Activated T-cell treated with anti-CD3 and anti-CD28 coated beads for 1 hour (primary cell): Measurements from ENCODE around the gene ZNF672.
A peak's percentile ranks its signal among the peaks of the same experiment; 100 is the strongest.
"Not testable (repeated sequence)": the region's sequence is repeated elsewhere in the genome, so short reads cannot be mapped to it uniquely, and the experiment has no call there.

Source experiments
- DNase-seq: peaks from one replicate; pipeline ENCODE4 v3.0.0-alpha.2; 2020; ENCODE audit warnings: low read depth

ZNF672 gene

DNA sequence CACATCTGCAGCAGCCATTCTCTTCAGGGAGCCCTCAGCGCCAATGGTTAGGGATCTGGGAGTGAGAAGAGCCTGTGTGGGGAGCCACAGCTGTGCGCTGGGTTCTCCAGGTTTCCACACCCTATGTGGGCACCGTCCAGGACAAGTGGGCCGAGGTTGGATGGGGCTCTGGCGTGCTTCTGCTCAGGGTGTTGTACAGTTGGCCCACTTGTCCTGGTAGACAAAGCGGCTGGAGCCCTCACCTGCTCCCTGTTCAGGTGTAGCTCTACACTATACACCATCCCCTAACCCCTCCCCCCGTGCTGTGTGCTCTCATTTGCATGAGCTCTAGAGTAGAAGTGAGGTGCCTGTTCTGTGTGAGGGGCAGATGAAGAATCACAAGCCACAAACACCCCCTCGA lies 24.5 kb upstream of the ZNF672 start:
- DNase-seq: no peak

DNA sequence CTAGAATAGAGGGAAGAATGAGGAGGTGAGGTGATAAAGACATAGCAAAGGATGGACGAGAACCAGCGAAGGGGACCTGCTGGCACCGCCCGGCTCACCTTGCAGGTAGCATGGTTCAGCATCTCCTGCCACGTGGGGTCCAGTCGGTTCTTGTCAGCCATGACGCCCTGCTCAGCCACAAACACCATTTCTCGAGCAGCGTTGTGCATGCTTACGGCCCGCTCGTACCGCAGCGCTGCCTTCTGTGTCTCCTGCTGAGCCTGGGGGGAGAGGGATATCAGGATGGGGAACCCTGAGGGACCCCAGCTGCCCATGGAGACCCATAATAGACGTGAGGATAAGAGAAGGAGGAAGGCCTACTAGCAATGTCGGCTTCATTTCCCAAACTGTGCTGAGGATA lies 23.7 kb upstream of the ZNF672 start:
- DNase-seq: no peak

DNA sequence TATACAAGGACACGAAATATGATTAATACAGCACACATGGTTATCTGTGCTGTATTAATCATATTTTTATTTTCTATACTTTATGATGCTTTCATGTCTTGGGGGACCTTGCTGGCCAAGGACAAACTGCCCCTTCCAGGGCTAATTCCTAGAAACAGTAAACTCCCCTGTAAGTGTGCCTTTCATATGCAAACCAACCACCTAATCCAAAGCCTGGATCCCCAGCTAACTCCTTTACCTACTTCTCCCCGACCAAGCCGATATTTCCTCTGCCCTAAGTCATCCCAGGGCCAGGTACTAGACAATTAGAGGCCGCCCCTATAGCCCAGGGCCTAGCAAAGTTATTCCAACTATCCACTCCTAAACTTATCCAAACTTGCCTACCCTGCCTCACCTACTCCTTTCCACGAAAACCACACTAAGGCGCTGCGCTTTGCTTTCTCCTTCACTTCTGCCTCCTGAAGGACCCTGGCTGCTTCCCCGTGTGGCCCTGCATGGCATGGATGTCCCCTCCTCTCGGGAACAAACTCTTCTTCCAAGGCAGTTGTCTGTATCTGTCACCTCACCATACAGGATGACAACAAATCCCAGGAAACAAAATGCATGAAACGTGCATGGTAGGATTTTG lies 22.5 kb upstream of the ZNF672 start:
- DNase-seq: no peak

DNA sequence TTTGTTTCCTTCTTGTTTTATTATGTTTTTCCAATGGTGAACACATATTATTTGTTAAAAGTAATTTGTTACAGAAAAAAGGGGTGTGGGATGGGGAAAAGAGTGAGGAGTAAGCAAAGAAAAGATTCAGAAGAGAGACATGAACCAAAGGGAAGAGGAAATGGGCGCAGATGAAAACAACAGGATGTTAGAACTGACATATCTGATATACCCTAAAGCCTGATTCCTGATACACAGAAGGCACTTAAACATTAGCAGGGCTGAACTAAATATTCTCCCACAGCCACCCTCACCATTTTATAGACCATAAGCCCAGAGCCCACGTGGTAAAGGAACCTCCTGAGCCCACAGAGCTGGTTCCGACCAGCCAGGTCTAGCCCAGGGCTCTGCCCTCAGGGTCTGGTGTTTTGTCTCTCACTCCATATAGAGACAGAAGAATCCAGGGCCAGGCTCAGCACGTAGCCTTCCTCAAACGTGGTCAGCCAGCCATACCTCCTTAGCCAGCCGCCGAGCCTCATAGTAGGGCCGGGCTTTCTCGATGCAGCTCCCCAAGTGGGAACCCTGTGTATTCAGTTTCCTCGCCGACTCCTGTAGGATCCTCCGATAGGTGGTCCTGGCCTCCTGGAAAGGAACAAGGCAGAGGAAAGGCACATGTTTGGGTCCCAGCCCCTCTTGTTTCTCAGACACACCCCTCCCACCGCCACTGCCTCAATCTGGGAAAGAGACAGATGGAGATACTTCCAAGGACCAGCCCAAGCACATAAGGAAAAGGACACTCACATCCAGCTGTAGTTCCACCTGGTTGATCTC lies 21.8 kb upstream of the ZNF672 start:
- DNase-seq: no peak

GRCh38 chr1:248817065-248817464 lies 21.0 kb upstream of the ZNF672 start:
- no peak for DNase-seq

DNA sequence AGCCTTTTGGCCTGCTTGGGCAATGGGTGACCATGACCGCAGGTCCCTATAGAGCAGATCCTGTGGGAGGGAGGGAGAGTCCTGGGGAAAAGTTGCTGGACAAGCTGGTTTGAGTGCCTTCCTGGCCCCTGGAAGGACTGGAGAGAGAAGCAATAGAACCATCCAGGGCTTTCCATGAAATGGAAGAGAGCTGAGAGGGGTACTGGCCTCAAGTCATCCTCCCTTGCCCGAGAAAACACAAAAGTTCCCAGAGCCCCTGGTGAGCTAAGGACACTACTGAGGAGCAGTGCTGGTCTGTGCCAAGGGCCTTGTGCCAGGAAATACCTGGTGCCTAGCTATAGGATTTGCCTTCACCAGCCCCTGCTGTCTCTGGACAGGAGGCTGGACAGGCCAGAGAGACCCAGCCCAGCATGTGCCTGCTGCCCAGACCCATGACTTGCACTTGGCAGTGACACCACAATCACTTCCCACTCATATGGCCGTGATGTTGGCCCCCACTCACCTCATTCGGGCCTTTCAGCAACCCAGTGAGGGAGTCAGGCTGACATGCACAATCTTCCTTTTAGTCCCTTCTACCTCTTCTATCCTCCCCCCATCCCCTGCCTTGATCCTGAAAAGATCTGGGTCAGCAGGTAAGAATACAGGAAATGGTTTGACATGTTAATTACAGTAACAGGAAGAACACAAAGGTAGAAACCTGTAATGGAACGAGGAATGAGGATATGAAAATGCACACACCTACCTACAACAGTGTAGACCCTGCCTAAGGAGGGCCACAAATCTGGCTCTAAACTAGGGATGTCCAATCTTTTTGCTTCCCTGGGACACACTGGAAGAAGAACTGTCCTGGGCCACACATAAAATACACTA lies 19.3 kb upstream of the ZNF672 start:
- no peak for DNase-seq

GRCh38 chr1:248820041-248820585 lies 17.9 kb upstream of the ZNF672 start:
- DNase-seq: no peak

- no peak for DNase-seq
Measured at GRCh38 chr1:248821101-248821500, 16.9 kb upstream of the ZNF672 start.

GRCh38 chr1:248821641-248822040 lies 16.4 kb upstream of the ZNF672 start:
- DNase-seq: no peak

DNA sequence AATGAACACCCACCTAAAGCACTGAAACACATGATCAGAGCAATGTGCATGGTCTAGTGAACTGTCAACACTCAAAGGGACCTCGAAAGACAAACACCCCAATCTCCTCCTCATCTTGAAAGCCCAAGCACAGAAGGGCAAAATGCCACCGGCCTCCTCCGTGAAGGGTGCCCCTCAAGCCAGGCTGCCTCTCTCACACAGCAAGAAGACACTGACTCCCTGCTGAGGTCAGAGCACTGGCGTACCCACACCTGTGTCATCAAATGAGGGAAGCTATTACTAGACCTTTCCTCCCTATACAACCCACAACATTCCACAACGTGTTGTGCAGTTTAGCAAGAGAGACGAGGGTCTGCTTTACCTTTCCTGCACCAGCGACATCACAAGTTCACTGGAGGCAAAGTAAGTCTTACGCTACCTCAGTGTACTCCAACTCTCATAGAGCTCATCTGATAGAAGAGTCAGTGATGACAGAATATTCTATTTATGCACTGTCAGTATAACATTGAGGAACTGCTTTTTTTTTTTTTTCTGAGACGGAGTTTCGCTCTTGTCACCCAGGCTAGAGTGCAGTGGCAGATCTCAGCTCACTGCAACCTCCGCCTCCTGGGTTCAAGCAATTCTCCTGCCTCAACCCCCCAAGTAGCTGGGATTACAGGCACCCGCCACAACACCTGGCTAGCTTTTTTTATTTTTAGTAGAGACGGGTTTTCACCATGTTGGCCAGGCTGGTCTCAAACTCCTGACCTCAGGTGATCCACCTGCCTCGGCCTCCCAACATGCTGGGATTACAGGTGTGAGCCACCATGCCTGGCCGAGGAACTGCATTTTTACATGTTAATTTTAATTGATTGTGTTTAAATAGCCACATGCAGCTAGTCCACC lies 15.6 kb upstream of the ZNF672 start:
- no peak for DNase-seq

- no peak for DNase-seq
Measured at GRCh38 chr1:248823517-248824001, 14.5 kb upstream of the ZNF672 start.

GRCh38 chr1:248824301-248824700 lies 13.7 kb upstream of the ZNF672 start:
- DNase-seq: no peak

- no peak for DNase-seq
Measured at GRCh38 chr1:248824701-248825100, 13.3 kb upstream of the ZNF672 start.

DNA sequence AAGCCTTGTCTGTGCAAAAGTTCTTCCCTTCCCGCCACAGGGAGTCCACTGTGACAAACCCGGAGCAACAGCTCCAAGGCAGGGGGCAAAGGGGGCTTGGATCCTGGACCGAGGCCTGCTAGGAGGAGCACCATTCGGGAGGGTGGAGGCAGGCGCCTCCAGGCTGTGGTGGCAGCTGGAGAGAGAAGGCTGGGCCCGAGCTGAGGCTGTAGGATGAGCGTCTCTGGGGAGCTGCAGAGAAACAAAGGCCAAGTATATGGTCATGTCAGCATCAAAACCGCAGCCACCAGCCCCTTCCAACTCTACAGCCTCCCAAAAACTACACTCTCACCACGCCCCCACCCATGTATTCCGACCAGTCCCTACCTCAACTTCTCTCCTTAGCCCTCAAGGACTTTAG lies 12.9 kb upstream of the ZNF672 start:
- DNase-seq: no peak

DNA sequence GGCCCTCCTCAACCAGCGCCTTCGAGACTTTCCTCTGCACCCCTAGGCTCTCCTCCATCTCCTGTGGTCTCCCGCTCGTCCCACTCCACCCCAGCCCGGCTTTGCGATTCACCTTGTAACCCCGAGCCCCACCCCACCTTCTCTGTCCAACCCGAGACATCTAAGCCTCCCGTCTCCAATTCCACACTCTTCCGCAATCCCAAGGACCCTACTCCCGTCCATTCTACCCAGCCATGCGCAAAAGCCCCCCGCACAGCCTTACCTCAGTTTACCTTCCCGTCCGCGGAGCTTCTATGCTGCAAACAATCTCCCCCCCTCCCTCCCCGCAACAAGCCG lies 12.5 kb upstream of the ZNF672 start:
- no peak for DNase-seq

DNA sequence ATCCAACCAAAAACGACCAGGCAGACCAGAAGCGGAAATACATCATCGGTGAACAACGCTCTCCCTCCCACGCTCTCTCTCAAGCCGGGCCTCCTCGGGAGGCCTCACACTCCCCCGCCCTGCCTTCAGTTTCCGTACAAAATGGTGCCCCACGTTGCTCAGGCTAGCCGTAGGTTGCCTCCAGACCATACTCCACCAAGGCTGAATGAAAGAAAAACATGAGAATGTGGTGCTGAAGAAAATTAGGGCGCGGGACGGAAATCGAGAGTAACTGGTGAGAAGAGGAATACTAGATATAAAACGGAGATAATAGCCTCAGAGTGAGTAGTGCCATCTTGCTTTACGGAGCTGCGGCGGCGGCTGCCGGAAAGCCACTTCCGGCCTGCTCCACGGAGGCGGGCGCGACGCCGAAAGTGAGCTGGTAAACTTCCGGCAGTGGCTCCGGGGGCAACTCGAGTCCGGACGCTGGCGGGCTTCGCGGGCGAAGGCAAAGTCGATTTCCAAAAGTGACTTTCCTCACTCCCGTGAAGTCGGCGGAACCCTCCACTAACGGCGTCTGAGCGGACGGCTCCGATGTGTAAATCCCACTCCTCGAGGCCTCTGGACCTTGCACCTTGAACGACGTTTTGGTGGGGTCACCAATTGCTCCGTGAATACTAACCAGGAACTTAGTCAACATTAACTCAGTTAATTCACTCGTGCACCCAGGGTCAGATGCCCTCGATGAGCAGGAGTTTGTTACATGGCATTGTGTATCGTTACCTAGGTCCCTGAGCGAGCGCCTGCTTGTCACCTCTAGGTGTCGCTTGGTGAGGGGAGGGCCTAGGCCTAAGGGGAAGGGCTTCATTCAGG lies 11.9 kb upstream of the ZNF672 start, which contains the start of gene SH3BP5L:
TSS of gene SH3BP5L (minus strand) at position 7 of the 852 bp plus-strand sequence. CDS start 980 bp downstream, outside the sequence.
- DNase-seq: peak; percentile 82

DNA sequence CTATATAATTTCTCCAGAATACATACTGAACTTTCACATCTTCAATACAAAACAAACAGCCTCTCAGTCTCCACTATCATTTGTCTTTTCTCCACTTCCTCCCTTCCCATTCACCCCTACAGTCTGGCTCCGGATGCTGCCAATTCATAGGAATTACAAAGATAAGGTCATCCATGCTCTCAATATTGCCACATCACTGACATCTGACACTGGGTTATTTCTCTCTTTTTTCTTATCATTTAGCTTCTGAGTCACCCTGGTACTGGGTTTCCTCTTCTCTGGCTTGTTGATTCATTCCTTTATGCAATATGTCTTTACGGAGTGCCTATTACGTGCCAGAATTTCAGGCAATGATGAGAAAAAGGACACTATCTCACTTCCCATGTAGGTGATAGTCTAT lies 9.2 kb upstream of the ZNF672 start:
- no peak for DNase-seq

GRCh38 chr1:248830718-248831017 lies 7.4 kb upstream of the ZNF672 start:
- DNase-seq: not testable (repeated sequence)

- no peak for DNase-seq
Measured at GRCh38 chr1:248831842-248832241, 6.2 kb upstream of the ZNF672 start.

- no peak for DNase-seq
Measured at GRCh38 chr1:248834343-248834940, 3.6 kb upstream of the ZNF672 start.
